Measurements from ENCODE around the gene CXCL11. TPM values are rescaled to one million over a fixed set of nuclear protein-coding genes. Genes with fewer than 3 reads are reported as not detected.

CXCL11 gene
- total RNA-seq, 4 donors from 2014 or later = 0.59 TPM; not detected in 3

DNA sequence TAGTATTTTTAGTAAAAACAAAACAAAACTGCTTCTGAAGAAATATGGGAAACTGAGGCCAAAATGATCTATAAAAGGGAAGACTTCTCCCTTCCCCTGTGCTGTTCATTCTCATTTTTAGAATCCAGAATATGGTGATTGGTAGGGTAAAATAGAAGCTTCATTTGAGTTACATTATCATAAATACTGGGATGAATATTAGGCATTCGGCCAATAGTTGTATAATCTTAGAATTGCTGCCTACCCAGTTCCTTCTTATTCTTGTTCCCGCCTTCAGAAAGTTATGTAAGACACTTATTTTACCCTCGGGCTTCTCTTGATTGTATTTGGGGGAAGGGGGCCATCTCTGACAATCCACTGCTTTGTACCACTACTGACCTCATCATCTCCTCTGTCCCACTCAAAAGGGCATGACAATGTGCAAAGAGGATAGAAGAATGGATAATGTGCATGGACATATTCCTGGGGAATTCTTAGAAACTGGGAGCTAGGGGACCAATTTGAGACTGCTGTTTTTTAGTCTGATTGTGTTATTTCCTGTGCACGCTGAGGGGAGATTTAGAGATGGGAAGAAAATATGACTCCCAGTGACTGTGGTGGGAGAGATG is 39.2 kb upstream of the CXCL11 start:
- ATAC-seq = no peak
- WGBS, 2 donors (ENCODE audit: low coverage in 1 of 2) = 34 to 55% methylated on average over 2 to 4 of the region's 4 CpGs
- Histone ChIP-seq H3K4me3 (no peak overlapping the region), H3K4me1 (peaks cover 0 to 14% (median 0%) of the 10 kb centered on the region in 3 donors), H3K9me3 (no peaks in the 10 kb centered on the region), H3K36me3 (no peaks in the 10 kb centered on the region), H3K27ac (peak overlapping the region in 1 of 4 donors; percentile 25), H3K27me3 (no peaks in the 10 kb centered on the region)
- no peak for TF ChIP-seq POLR2AphosphoS5 (IDR thresholded peaks at IDR 0.05)
- TF ChIP-seq EP300 (IDR thresholded peaks at IDR 0.05) = no peak
- TF ChIP-seq, protein P1, sequence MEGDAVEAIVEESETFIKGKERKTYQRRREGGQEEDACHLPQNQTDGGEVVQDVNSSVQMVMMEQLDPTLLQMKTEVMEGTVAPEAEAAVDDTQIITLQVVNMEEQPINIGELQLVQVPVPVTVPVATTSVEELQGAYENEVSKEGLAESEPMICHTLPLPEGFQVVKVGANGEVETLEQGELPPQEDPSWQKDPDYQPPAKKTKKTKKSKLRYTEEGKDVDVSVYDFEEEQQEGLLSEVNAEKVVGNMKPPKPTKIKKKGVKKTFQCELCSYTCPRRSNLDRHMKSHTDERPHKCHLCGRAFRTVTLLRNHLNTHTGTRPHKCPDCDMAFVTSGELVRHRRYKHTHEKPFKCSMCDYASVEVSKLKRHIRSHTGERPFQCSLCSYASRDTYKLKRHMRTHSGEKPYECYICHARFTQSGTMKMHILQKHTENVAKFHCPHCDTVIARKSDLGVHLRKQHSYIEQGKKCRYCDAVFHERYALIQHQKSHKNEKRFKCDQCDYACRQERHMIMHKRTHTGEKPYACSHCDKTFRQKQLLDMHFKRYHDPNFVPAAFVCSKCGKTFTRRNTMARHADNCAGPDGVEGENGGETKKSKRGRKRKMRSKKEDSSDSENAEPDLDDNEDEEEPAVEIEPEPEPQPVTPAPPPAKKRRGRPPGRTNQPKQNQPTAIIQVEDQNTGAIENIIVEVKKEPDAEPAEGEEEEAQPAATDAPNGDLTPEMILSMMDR (IDR thresholded peaks at IDR 0.05) = no peak
- no peak for TF ChIP-seq POLR2A (IDR thresholded peaks at IDR 0.05)

DNA sequence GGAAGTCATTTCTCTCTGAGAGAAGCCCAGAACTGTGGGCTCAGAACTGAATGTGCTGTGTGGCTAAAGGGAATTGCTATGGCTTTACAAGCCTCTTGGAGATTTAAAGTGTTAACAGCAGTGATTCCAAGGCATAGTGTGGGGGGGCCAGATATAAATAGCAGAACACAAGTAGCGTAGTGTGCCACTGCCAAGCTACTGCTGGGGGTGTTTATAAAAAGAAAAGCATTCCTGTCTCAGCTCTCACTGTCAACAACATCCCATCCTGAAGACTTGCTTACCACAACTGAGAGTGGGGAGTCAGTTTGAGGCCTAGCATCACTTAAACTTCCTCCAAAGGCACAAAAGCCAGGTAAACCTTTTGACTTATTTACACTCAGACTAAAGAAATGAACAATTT is 38.6 kb upstream of the CXCL11 start, which contains the start of gene ART3:
ART3 (plus strand) TSS at position 242 of the 400 bp plus-strand sequence. CDS start 1,181 bp downstream, outside the sequence.
- 20% methylated on average over 1 of the region's 1 CpG for WGBS, 2 donors (ENCODE audit: low coverage in 1 of 2)
- Histone ChIP-seq H3K27ac (peak within 1 kb of the TSS in 2 of 4 donors; percentile 25 to 29), H3K9me3 (no peaks in the 10 kb centered on the region), H3K36me3 (no peaks in the 10 kb centered on the region), H3K4me1 (peaks cover 0 to 14% (median 0%) of the 10 kb centered on the region in 3 donors), H3K4me3 (no peak within 1 kb of the TSS), H3K27me3 (no peaks in the 10 kb centered on the region)
- no peak for TF ChIP-seq POLR2A (IDR thresholded peaks at IDR 0.05)
- no peak for TF ChIP-seq EP300 (IDR thresholded peaks at IDR 0.05)
- no peak for TF ChIP-seq POLR2AphosphoS5 (IDR thresholded peaks at IDR 0.05)
- TF ChIP-seq, protein P1 (IDR thresholded peaks at IDR 0.05) = no peak
- peak; percentile 19 for ATAC-seq

DNA sequence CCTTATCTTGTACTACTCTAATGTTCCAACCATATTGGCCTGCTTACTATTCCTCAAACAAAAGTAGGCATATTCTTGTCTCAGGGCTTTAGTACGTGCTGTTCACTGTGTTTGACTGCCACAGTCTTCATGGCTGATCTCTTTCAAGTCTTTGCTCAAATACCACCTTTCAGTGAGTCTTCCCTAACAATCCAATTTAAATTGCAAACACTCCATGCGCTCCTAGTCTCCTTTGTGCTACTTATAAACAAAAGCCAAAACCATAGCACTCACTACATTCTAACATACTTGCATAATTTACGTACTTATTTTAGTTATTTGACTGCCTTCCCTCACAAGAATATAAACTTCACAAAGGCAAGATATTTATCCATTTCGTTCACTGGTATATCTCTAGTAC is 36.9 kb upstream of the CXCL11 start:
- Histone ChIP-seq H3K27ac (no peak overlapping the region), H3K27me3 (no peaks in the 10 kb centered on the region), H3K4me1 (peaks cover 0 to 14% (median 0%) of the 10 kb centered on the region in 3 donors), H3K36me3 (no peaks in the 10 kb centered on the region), H3K9me3 (no peaks in the 10 kb centered on the region), H3K4me3 (no peak overlapping the region)
- 65% methylated on average over 4 of the region's 4 CpGs for WGBS, 2 donors (ENCODE audit: low coverage in 1 of 2)
- no peak for ATAC-seq
- TF ChIP-seq POLR2AphosphoS5 (IDR thresholded peaks at IDR 0.05) = no peak
- TF ChIP-seq POLR2A (IDR thresholded peaks at IDR 0.05) = no peak
- TF ChIP-seq, protein P1 (IDR thresholded peaks at IDR 0.05) = no peak
- no peak for TF ChIP-seq EP300 (IDR thresholded peaks at IDR 0.05)

DNA sequence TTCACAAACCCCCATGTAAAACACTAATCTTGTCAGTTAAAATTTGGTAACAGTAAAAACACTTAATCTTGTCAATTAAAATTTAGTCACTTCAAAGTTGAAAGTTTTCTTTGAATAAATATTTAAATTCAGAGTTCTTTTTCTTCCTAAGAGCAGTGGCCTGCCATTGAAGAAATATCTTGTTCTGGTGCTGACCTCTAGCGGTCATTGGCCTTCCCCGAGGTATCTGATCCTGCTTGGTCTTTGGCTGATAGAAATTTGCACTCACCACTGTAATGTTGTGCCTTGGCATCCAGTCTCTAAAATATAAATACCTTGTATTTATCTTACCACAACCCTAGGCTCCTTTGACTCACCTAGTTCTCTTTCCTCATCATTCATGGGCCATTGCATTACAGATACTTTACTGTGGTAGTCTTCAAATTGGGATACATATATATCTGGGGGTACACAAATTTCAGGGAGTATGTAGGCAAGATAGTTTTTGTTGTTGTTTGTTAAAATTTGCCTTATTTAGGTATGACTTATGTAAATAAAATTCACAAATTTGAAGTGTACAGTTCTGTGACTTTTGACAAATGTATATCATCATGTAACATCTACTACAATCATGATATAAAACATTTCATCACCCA is 31.9 kb upstream of the CXCL11 start:
- WGBS, 2 donors (ENCODE audit: low coverage in 1 of 2) = 0% methylated on average over 2 of the region's 2 CpGs
- Histone ChIP-seq H3K27me3 (no peaks in the 10 kb centered on the region), H3K9me3 (no peaks in the 10 kb centered on the region), H3K4me3 (no peak overlapping the region), H3K4me1 (no peaks in the 10 kb centered on the region), H3K27ac (no peak overlapping the region), H3K36me3 (no peaks in the 10 kb centered on the region)
- TF ChIP-seq POLR2AphosphoS5 (IDR thresholded peaks at IDR 0.05) = no peak
- TF ChIP-seq EP300 (IDR thresholded peaks at IDR 0.05) = no peak
- TF ChIP-seq POLR2A (IDR thresholded peaks at IDR 0.05) = no peak
- TF ChIP-seq, protein P1 (IDR thresholded peaks at IDR 0.05) = peak; percentile 64 to 83 (median 72)
- peak; percentile 78 for ATAC-seq

DNA sequence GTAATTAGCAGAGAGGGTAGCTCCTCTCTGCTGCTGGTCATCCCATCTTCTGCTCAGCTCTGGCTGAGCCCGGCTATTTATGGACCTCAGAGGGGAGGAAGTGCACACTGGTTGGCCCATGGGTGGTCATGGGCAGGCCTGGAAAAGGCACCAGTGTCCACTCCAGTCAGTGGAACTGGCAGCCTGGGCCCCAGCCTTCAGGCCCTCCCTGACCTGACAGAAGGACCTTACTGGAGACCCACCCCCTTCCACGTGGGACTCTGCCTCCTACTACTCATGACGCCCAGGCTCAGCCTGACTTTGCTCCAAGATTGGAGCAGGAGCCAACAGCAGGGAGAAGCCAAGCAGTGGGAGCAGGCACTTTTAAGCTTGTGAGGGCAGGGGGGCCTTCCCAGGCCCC is 30.7 kb upstream of the CXCL11 start:
- Histone ChIP-seq H3K9me3 (no peaks in the 10 kb centered on the region), H3K27me3 (no peaks in the 10 kb centered on the region), H3K27ac (no peak overlapping the region), H3K4me3 (no peak overlapping the region), H3K4me1 (no peaks in the 10 kb centered on the region), H3K36me3 (no peaks in the 10 kb centered on the region)
- no CpG with 5 or more reads among the region's 3 CpGs for WGBS, 2 donors (ENCODE audit: low coverage in 1 of 2)
- no peak for ATAC-seq
- no peak for TF ChIP-seq POLR2A (IDR thresholded peaks at IDR 0.05)
- TF ChIP-seq EP300 (IDR thresholded peaks at IDR 0.05) = no peak
- TF ChIP-seq POLR2AphosphoS5 (IDR thresholded peaks at IDR 0.05) = no peak
- TF ChIP-seq, protein P1 (IDR thresholded peaks at IDR 0.05) = no peak

All from gastroesophageal sphincter (tissue), 4 donors.